H9 (cell line): ENCODE measurements around the gene EPB41L5. TPM values are rescaled to one million over a fixed set of nuclear protein-coding genes. Genes with fewer than 3 reads are reported as not detected.

Experiments
- DNase-seq: peaks from one replicate; pipeline ENCODE4 v3.0.0-alpha.2; 2017
- H2AFZ ChIP-seq: one replicate; pipeline ENCODE4 v1.6.1; 2013; ENCODE audit warnings: mild to moderate bottlenecking, low read length, control low read depth, moderate library complexity
- H2AK5ac ChIP-seq: 2 replicates; pipeline ENCODE4 v1.6.1; 2013; ENCODE audit warnings: low read length, control low read depth, mixed read lengths; ENCODE audit not compliant: insufficient read length
- H2BK120ac ChIP-seq: one replicate; pipeline ENCODE4 v1.6.1; 2013; ENCODE audit warnings: low read depth, mild to moderate bottlenecking, low read length, control low read depth, inconsistent platforms; ENCODE audit not compliant: poor library complexity, severe bottlenecking
- H2BK12ac ChIP-seq: 2 replicates; pipeline ENCODE4 v1.6.1; 2013; ENCODE audit warnings: low read length, control low read depth, mixed read lengths, low read depth; ENCODE audit not compliant: insufficient read length
- H2BK15ac ChIP-seq: 2 replicates; pipeline ENCODE4 v1.6.1; 2013; ENCODE audit warnings: low read depth, low read length, control low read depth
- H2BK20ac ChIP-seq: one replicate; pipeline ENCODE4 v1.6.1; 2013; ENCODE audit warnings: low read depth, mild to moderate bottlenecking, low read length, control low read depth, inconsistent platforms; ENCODE audit not compliant: poor library complexity, severe bottlenecking
- H2BK5ac ChIP-seq: 2 replicates; pipeline ENCODE4 v1.6.1; 2013; ENCODE audit warnings: low read length, control low read depth, mixed read lengths; ENCODE audit not compliant: insufficient read length
- H3K14ac ChIP-seq: 2 replicates; pipeline ENCODE4 v1.6.1; 2013; ENCODE audit warnings: low read length, control low read depth; ENCODE audit not compliant: insufficient read depth
- H3K18ac ChIP-seq: 2 replicates; pipeline ENCODE4 v1.6.1; 2013; ENCODE audit warnings: low read depth, mild to moderate bottlenecking, mixed read lengths, low read length, control low read depth; ENCODE audit not compliant: insufficient read length
- H3K23ac ChIP-seq: 2 replicates; pipeline ENCODE4 v1.6.1; 2013; ENCODE audit warnings: low read length, control low read depth, mixed read lengths, low read depth; ENCODE audit not compliant: insufficient read length
- H3K23me2 ChIP-seq: 2 replicates; pipeline ENCODE4 v1.6.1; 2013; ENCODE audit warnings: low read depth, mild to moderate bottlenecking, mixed read lengths, low read length, control low read depth; ENCODE audit not compliant: insufficient read length, poor library complexity, severe bottlenecking
- H3K27ac ChIP-seq: 2 replicates; pipeline ENCODE4 v1.5.1; 2013; ENCODE audit warnings: low read length, control low read depth, mixed read lengths, low read depth; ENCODE audit not compliant: insufficient read length
- H3K27me3 ChIP-seq: 2 replicates; pipeline ENCODE4 v1.6.1; 2013; ENCODE audit warnings: low read length, control low read depth, inconsistent platforms; ENCODE audit not compliant: insufficient read depth
- H3K4ac ChIP-seq: 2 replicates; pipeline ENCODE4 v1.6.1; 2013; ENCODE audit warnings: low read depth, mild to moderate bottlenecking, control low read depth, inconsistent platforms, low read length, moderate library complexity
- H3K4me1 ChIP-seq: 2 replicates; pipeline ENCODE4 v1.6.1; 2013; ENCODE audit warnings: low read length, control low read depth, inconsistent platforms; ENCODE audit not compliant: insufficient read depth
- H3K4me2 ChIP-seq: 2 replicates; pipeline ENCODE4 v1.6.1; 2013; ENCODE audit warnings: low read length, control low read depth, mixed read lengths; ENCODE audit not compliant: insufficient read length, insufficient read depth
- H3K56ac ChIP-seq: 2 replicates; pipeline ENCODE4 v1.6.1; 2013; ENCODE audit warnings: low read depth, mild to moderate bottlenecking, mixed read lengths, low read length, control low read depth; ENCODE audit not compliant: insufficient read length
- H3K79me1 ChIP-seq: 2 replicates; pipeline ENCODE4 v1.6.1; 2013; ENCODE audit warnings: low read depth, mild to moderate bottlenecking, moderate library complexity, low read length, control low read depth, inconsistent platforms; ENCODE audit not compliant: insufficient read depth, poor library complexity, severe bottlenecking
- H3K79me2 ChIP-seq: 2 replicates; pipeline ENCODE4 v1.6.1; 2013; ENCODE audit warnings: low read length, control low read depth, inconsistent platforms; ENCODE audit not compliant: insufficient read depth
- H3K9ac ChIP-seq: 2 replicates; pipeline ENCODE4 v1.6.1; 2013; ENCODE audit warnings: low read length, control low read depth, mixed read lengths; ENCODE audit not compliant: insufficient read length; ENCODE audit errors: extremely low read depth
- H3K9me3 ChIP-seq: one replicate; pipeline ENCODE4 v1.6.1; 2013; ENCODE audit warnings: low read depth, low read length, inconsistent platforms; ENCODE audit not compliant: control insufficient read depth
- H3T11ph ChIP-seq: one replicate; pipeline ENCODE4 v1.6.1; 2013; ENCODE audit warnings: mild to moderate bottlenecking, low read length, control low read depth, inconsistent platforms
- H4K20me1 ChIP-seq: one replicate; pipeline ENCODE4 v1.6.1; 2013; ENCODE audit not compliant: control insufficient read depth, insufficient read length, insufficient read depth
- H4K5ac ChIP-seq: 2 replicates; pipeline ENCODE4 v1.6.1; 2013; ENCODE audit warnings: low read depth, mild to moderate bottlenecking, mixed read lengths, low read length, control low read depth; ENCODE audit not compliant: insufficient read length
- H4K8ac ChIP-seq: replicated peaks from 2 replicates; pipeline ENCODE4 v1.6.1; 2013; ENCODE audit warnings: low read length, control low read depth, mixed read lengths, low read depth; ENCODE audit not compliant: insufficient read length
- H4K91ac ChIP-seq: 2 replicates; pipeline ENCODE4 v1.6.1; 2013; ENCODE audit warnings: low read depth, mild to moderate bottlenecking, moderate library complexity, mixed read lengths, low read length, control low read depth; ENCODE audit not compliant: insufficient read length
- H3K27ac Mint-ChIP-seq, 3 experiments: 2 replicates in 2 of 3; 3 replicates in 1 of 3; pipeline ENCODE4 v1.8.0; 2020 to 2021; ENCODE audit warnings: mixed read lengths in 3 of 3, mild to moderate bottlenecking in 1 of 3, moderate library complexity in 1 of 3
- H3K27me3 Mint-ChIP-seq: 2 replicates; pipeline ENCODE4 v1.8.0; 2021; ENCODE audit warnings: low read depth, mild to moderate bottlenecking, moderate library complexity, mixed read lengths
- H3K36me3 Mint-ChIP-seq, 3 experiments: 2 replicates in 2 of 3; 3 replicates in 1 of 3; pipeline ENCODE4 v1.8.0; 2020 to 2021; ENCODE audit warnings: low read depth in 3 of 3, mixed read lengths in 3 of 3; ENCODE audit not compliant: insufficient read depth in 1 of 3
- H3K4me1 Mint-ChIP-seq, 2 experiments: 2 replicates each; pipeline ENCODE4 v1.8.0; 2020; ENCODE audit warnings: mixed read lengths in 2 of 2
- H3K4me3 Mint-ChIP-seq, 2 experiments: 2 replicates in 1 of 2; 3 replicates in 1 of 2; pipeline ENCODE4 v1.8.0; 2020 to 2021; ENCODE audit warnings: mild to moderate bottlenecking in 2 of 2, mixed read lengths in 2 of 2, moderate library complexity in 1 of 2
- H3K9me3 Mint-ChIP-seq, 2 experiments: 2 replicates in 1 of 2; 3 replicates in 1 of 2; pipeline ENCODE4 v1.8.0; 2020; ENCODE audit warnings: mild to moderate bottlenecking in 2 of 2, mixed read lengths in 2 of 2, moderate library complexity in 1 of 2
- WGBS: extraction: QIAGEN DNeasy Blood & Tissue Kit; methylation state at CpG from one replicate; pipeline ENCODE4 v1.1.7; 2013; ENCODE audit warnings: missing lambda C conversion rate, low lambda C conversion rate, mixed read lengths; ENCODE audit not compliant: insufficient read length; ENCODE audit errors: extremely low coverage; 5-methylcytosine and 5-hydroxymethylcytosine counted together
- total RNA-seq: library from RNA; stranded (reverse); gene quantifications from 2 replicates; pipeline ENCODE4 v1.2.1, GENCODE V29; 2021
- TF ChIP-seq, protein P1 (sequence below): fragments of 200-600 bp; sonication (generic); conservative IDR thresholded peaks from 3 replicates; pipeline ENCODE4 v1.8.0; 2021; ENCODE audit warnings: antibody characterized with exemption, mild to moderate bottlenecking

Gene EPB41L5
- total RNA-seq, 1 experiment from 2014 or later, result 40.4 TPM

- Histone ChIP-seq H2AK5ac (no peak overlapping the region), H4K8ac (no peak overlapping the region)
- TF ChIP-seq, protein P1, sequence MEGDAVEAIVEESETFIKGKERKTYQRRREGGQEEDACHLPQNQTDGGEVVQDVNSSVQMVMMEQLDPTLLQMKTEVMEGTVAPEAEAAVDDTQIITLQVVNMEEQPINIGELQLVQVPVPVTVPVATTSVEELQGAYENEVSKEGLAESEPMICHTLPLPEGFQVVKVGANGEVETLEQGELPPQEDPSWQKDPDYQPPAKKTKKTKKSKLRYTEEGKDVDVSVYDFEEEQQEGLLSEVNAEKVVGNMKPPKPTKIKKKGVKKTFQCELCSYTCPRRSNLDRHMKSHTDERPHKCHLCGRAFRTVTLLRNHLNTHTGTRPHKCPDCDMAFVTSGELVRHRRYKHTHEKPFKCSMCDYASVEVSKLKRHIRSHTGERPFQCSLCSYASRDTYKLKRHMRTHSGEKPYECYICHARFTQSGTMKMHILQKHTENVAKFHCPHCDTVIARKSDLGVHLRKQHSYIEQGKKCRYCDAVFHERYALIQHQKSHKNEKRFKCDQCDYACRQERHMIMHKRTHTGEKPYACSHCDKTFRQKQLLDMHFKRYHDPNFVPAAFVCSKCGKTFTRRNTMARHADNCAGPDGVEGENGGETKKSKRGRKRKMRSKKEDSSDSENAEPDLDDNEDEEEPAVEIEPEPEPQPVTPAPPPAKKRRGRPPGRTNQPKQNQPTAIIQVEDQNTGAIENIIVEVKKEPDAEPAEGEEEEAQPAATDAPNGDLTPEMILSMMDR, result no peak
Observed at GRCh38 chr2:120094795-120095194, 81.9 kb downstream of the EPB41L5 start.

More at GRCh38 chr2:120094795-120095194, 81.9 kb downstream of the EPB41L5 start:
- H3K27ac Mint-ChIP-seq, result no peak overlapping the region
- Histone ChIP-seq H2BK15ac (no peak overlapping the region), H3K27ac (no peak overlapping the region), H4K5ac (no peak overlapping the region), H2BK120ac (no peak overlapping the region), H3K9ac (no peak overlapping the region), H4K20me1 (no peaks in the 10 kb centered on the region), H2BK12ac (no peak overlapping the region), H2BK20ac (no peak overlapping the region), H3K23ac (no peak overlapping the region), H2BK5ac (no peak overlapping the region), H3K27me3 (no peaks in the 10 kb centered on the region), H3K9me3 (no peaks in the 10 kb centered on the region), H2AFZ (no peak overlapping the region), H3K56ac (no peak overlapping the region), H4K91ac (no peak overlapping the region), H3K4me2 (no peak overlapping the region), H3K18ac (no peak overlapping the region), H3K4me1 (no peaks in the 10 kb centered on the region), H3K23me2 (no peaks in the 10 kb centered on the region), H3K79me2 (no peaks in the 10 kb centered on the region), H3K79me1 (no peaks in the 10 kb centered on the region), H3T11ph (no peak overlapping the region), H3K4ac (no peak overlapping the region), H3K14ac (no peak overlapping the region)
- WGBS, result no CpG with 5 or more reads among the region's 1 CpG
- DNase-seq, result no peak
- H3K4me3 Mint-ChIP-seq, result no peak overlapping the region
- H3K27me3 Mint-ChIP-seq, result no peaks in the 10 kb centered on the region
- H3K9me3 Mint-ChIP-seq, result no peaks in the 10 kb centered on the region; a peak in 1 of 5 replicates
- H3K4me1 Mint-ChIP-seq, result no peaks in the 10 kb centered on the region
- H3K36me3 Mint-ChIP-seq, result peaks cover 0 to 47% (median 31%) of the 10 kb centered on the region in 3 experiments; a peak in 5 of 7 replicates
